Esophagus muscularis mucosa (tissue), 4 donors: ENCODE data around the gene AFG1L. TPM values are rescaled to one million over a fixed set of nuclear protein-coding genes. Genes with fewer than 3 reads are reported as not detected.

ENCODE experiments used
- DNase-seq: peaks from one replicate; pipeline ENCODE4 v3.0.0-alpha.2; 2017; ENCODE audit errors: extremely low spot score
- H3K27ac ChIP-seq, 4 donors: fragments of 200-600 bp; sonication (generic); replicated peaks in 1 of 4; 1 replicate in 3 of 4; 2 replicates in 1 of 4; pipeline ENCODE4 v1.5.1; 2016 to 2019; ENCODE audit warnings: mild to moderate bottlenecking in 1 of 4
- H3K27me3 ChIP-seq, 4 donors: fragments of 200-600 bp; sonication (generic); one replicate each; pipeline versions ENCODE4 v1.5.1 to v1.6.0; 2016 to 2019
- H3K36me3 ChIP-seq, 4 donors: fragments of 200-600 bp; sonication (generic); one replicate each; pipeline ENCODE4 v1.5.1; 2016 to 2019
- H3K4me1 ChIP-seq, 4 donors: fragments of 200-600 bp; sonication (generic); one replicate each; pipeline ENCODE4 v1.5.1; 2016 to 2019
- H3K4me3 ChIP-seq, 4 donors: fragments of 200-600 bp; sonication (generic); 1 replicate in 2 of 4; 2 replicates in 2 of 4; pipeline ENCODE4 v1.5.1; 2016 to 2019; ENCODE audit warnings: mild to moderate bottlenecking in 4 of 4, moderate library complexity in 1 of 4
- H3K9me3 ChIP-seq, 4 donors: fragments of 200-600 bp; sonication (generic); 1 replicate in 3 of 4; 2 replicates in 1 of 4; pipeline ENCODE4 v1.5.1; 2016 to 2019
- CTCF ChIP-seq, 3 experiments: fragments of 200-600 bp in 2 of 3; fragments of 450-650 bp in 1 of 3; sonication (generic) in 2 of 3; IDR thresholded peaks; one replicate each; pipeline ENCODE4 v1.5.1; 2017 to 2019; ENCODE audit warnings: antibody characterized with exemption in 3 of 3, mild to moderate bottlenecking in 2 of 3, moderate library complexity in 1 of 3
- EP300 ChIP-seq: sonication (generic); formaldehyde crosslinking; IDR thresholded peaks from one replicate; pipeline ENCODE4 v1.6.1; 2017; ENCODE audit warnings: antibody characterized with exemption
- POLR2A ChIP-seq: fragments of 450-650 bp; IDR thresholded peaks from one replicate; pipeline ENCODE4 v1.6.1; 2017; ENCODE audit warnings: antibody characterized with exemption, moderate library complexity, mild to moderate bottlenecking, low read depth
- POLR2AphosphoS5 ChIP-seq, 2 donors: sonication (generic); formaldehyde crosslinking; IDR thresholded peaks; one replicate each; pipeline ENCODE4 v1.6.1; 2017; ENCODE audit warnings: antibody characterized with exemption in 2 of 2
- WGBS: methylation state at CpG from one replicate; pipeline ENCODE4 v1.1.5; 2018; 5-methylcytosine and 5-hydroxymethylcytosine counted together
- intact Hi-C: fragments of 100-400 bp; cut with DNase I; formaldehyde crosslinking; loops from one replicate; pipeline ENCODE4 v1.15.1; 2023
- total RNA-seq, 4 donors: library from RNA; depleted of rRNA; stranded (reverse); fragments of >200 nt; gene quantifications; one replicate each; pipeline versions ENCODE4 v1.1.0 to v1.2.1, GENCODE V29; 2016

The AFG1L gene
- total RNA-seq, 4 donors from 2014 or later = 1.5 to 5.4 (median 3.3) TPM

- Histone ChIP-seq H3K27ac (no peak overlapping the region), H3K9me3 (no peaks in the 10 kb centered on the region), H3K4me3 (no peak overlapping the region), H3K36me3 (peaks cover 0 to 6% (median 3%) of the 10 kb centered on the region in 4 donors), H3K27me3 (no peaks in the 10 kb centered on the region), H3K4me1 (no peaks in the 10 kb centered on the region)
- 87% methylated on average over 1 of the region's 1 CpG for WGBS
- no peak for DNase-seq
- intact Hi-C loops = no loop called here
- no peak for TF ChIP-seq POLR2AphosphoS5 (IDR thresholded peaks at IDR 0.05)
- no peak for TF ChIP-seq POLR2A
- no peak for TF ChIP-seq EP300
Measured at GRCh38 chr6:108502832-108503231, 208.0 kb downstream of the AFG1L start.

- H3K27ac ChIP-seq = no peak overlapping the region
- 98% methylated on average over 2 of the region's 2 CpGs for WGBS
- intact Hi-C loops = no loop called here
Measured at GRCh38 chr6:108507316-108507715, 212.5 kb downstream of the AFG1L start.

GRCh38 chr6:108510461-108511319 is 215.8 kb downstream of the AFG1L start:
- Histone ChIP-seq H3K27me3 (no peaks in the 10 kb centered on the region), H3K4me1 (no peaks in the 10 kb centered on the region), H3K36me3 (peaks cover 0 to 9% (median 4%) of the 10 kb centered on the region in 4 donors), H3K27ac (no peak overlapping the region), H3K4me3 (no peak overlapping the region), H3K9me3 (no peaks in the 10 kb centered on the region)
- intact Hi-C loops = no loop called here
- TF ChIP-seq EP300 = no peak
- no peak for DNase-seq
- WGBS = 83% methylated on average over 5 of the region's 5 CpGs

More at GRCh38 chr6:108507316-108507715, 212.5 kb downstream of the AFG1L start:
- DNase-seq = no peak
- Histone ChIP-seq H3K36me3 (peaks cover 0 to 5% (median 1%) of the 10 kb centered on the region in 4 donors), H3K9me3 (no peaks in the 10 kb centered on the region), H3K4me3 (no peak overlapping the region), H3K4me1 (no peaks in the 10 kb centered on the region), H3K27me3 (no peaks in the 10 kb centered on the region)
- TF ChIP-seq CTCF (IDR thresholded peaks at IDR 0.05) (no peak), POLR2AphosphoS5 (IDR thresholded peaks at IDR 0.05) (no peak)

- WGBS = 85% methylated on average over 5 of the region's 5 CpGs
- Histone ChIP-seq H3K4me1 (no peaks in the 10 kb centered on the region), H3K9me3 (no peaks in the 10 kb centered on the region), H3K36me3 (peaks cover 0 to 17% (median 8%) of the 10 kb centered on the region in 4 donors), H3K27ac (no peak overlapping the region), H3K27me3 (no peaks in the 10 kb centered on the region), H3K4me3 (no peak overlapping the region)
- DNase-seq = no peak
- intact Hi-C loops = no loop called here
- peak in 1 of 3 experiments; percentile 19 for TF ChIP-seq CTCF (IDR thresholded peaks at IDR 0.05)
- no peak for TF ChIP-seq POLR2AphosphoS5 (IDR thresholded peaks at IDR 0.05)
Measured at GRCh38 chr6:108518714-108519576, 224.1 kb downstream of the AFG1L start.

- Histone ChIP-seq H3K4me3 (no peak overlapping the region), H3K36me3 (peaks cover 0 to 17% (median 8%) of the 10 kb centered on the region in 4 donors), H3K27ac (no peak overlapping the region), H3K9me3 (no peaks in the 10 kb centered on the region), H3K4me1 (no peaks in the 10 kb centered on the region), H3K27me3 (no peaks in the 10 kb centered on the region)
- no peak for TF ChIP-seq CTCF (IDR thresholded peaks at IDR 0.05)
- no peak for TF ChIP-seq POLR2A
- no peak for TF ChIP-seq EP300
- TF ChIP-seq POLR2AphosphoS5 (IDR thresholded peaks at IDR 0.05) = no peak
- no peak for DNase-seq
- 89% methylated on average over 1 of the region's 1 CpG for WGBS
- intact Hi-C loops = no loop called here
Measured at GRCh38 chr6:108521616-108522107, 226.8 kb downstream of the AFG1L start.
